ENCODE results near the gene CD19.

The CD19 gene

GRCh38 chr16:28983644-28984043 is 51.9 kb downstream of the CD19 start:
- no peak for DNase-seq

GRCh38 chr16:28984091-28984490 is 52.3 kb downstream of the CD19 start:
- DNase-seq = no peak

- DNase-seq = no peak
Measured at GRCh38 chr16:28984619-28985135, 52.9 kb downstream of the CD19 start, which contains the start of gene LAT. TSS of gene LAT (plus strand) at chr16:28985052. CDS start at chr16:28985418, 366 bp downstream.

GRCh38 chr16:28985211-28986041 is 53.7 kb downstream of the CD19 start:
- no peak for DNase-seq

DNA sequence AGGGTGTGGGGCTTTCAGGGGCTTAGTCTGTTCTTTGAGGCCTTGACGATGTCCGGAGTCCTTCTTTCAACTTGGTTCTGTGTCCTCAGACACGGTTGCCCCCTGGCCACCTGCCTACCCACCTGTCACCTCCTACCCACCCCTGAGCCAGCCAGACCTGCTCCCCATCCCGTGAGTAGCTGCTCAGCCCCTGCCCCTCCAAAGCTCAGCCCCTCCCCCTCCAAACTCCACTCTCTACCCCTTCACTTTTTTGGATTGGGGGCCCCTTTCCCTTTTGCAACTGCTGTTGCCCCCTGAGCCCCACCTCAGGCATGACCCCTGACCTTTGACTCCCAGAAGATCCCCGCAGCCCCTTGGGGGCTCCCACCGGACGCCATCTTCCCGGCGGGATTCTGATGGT is 54.3 kb downstream of the CD19 start:
- DNase-seq = no peak

- no peak for DNase-seq
Measured at GRCh38 chr16:28986492-28986891, 54.7 kb downstream of the CD19 start.

DNA sequence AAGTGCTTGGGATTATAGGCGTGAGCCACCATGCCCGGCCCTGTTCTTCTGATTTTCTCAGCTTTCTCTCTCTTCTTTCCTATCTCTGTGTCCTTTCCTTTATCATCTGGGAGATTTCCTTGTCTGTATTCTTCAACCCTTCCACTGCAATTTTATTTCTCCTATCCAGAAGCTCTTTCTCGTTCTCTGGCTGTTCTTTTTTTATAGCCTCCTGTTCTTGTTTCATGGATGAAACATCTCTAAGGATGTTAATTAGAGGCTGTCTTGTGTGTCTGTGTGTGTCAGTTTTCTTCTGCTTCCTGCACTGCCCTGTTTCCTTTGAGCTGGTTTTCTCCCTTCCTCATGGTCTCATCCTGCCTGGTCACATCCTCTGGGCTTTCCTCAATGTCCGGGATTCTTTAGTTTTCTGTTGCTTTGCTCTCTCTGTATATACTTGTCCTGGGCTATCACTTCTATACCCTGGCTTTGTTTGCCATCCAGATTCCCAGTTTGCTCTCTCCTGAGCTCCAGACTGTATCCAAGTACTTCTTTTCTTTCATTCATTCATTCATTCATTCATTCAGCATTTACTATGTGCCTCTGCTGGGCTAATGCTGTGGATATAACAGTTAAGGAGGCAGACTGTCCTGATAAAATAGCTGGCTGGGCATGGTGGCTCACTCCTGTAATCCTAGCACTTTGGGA is 55.5 kb downstream of the CD19 start:
- no peak for DNase-seq

Data from SW 1271 (cell line).